ENCODE results near the gene TSEN34. TPM values are rescaled to one million over a fixed set of nuclear protein-coding genes. Genes with fewer than 3 reads are reported as not detected.
A peak's percentile ranks its signal among the peaks of the same experiment; 100 is the strongest.
"Not testable (repeated sequence)": the region's sequence is repeated elsewhere in the genome, so short reads cannot be mapped to it uniquely, and the experiment has no call there.

The TSEN34 gene
- total RNA-seq, 8 experiments from 2014 or later, result 29.7 to 69.7 (median 43.1) TPM

GRCh38 chr19:54222474-54223276 lies 31.6 kb downstream of the TSEN34 start, which contains the start of gene LILRB3:
TSS of gene LILRB3 (minus strand) at chr19:54223007. CDS start at chr19:54222976, 31 bp downstream.
- H3K27ac ChIP-seq; in situ Hi-C loops (cut with MboI; ENCODE audit: low pct_unique_long_range_greater_than_20kb in 2 of 9, low sequenced_read_pairs in 9 of 9, unreplicated experiment in 9 of 9); H3K4me1 ChIP-seq (replicated peaks in 1 of 2); H3K4me3 ChIP-seq: not testable (repeated sequence)
- 56 to 80% (median 70%) methylated on average over 2 to 11 of the region's 16 CpGs; no CpG with 5 or more reads in 4 of the 10 experiments for WGBS, 10 experiments
- ATAC-seq (replicated peaks in 6 of 8), result peak; percentile 18 to 72 (median 26)

GRCh38 chr19:54223277-54223936 lies 32.3 kb downstream of the TSEN34 start:
- H3K27ac ChIP-seq; in situ Hi-C loops (cut with MboI; ENCODE audit: low pct_unique_long_range_greater_than_20kb in 2 of 9, low sequenced_read_pairs in 9 of 9, unreplicated experiment in 9 of 9); H3K4me3 ChIP-seq; H3K4me1 ChIP-seq (replicated peaks in 1 of 2): not testable (repeated sequence)
- WGBS, 10 experiments, result 25 to 69% (median 49%) methylated on average over 2 to 10 of the region's 14 CpGs; no CpG with 5 or more reads in 6 of the 10 experiments
- peak in 5 of 8 experiments; percentile 10 to 82 (median 24) for ATAC-seq (replicated peaks in 6 of 8)

- H3K4me1 ChIP-seq (replicated peaks in 1 of 2); H3K27ac ChIP-seq; H3K4me3 ChIP-seq; in situ Hi-C loops (cut with MboI; ENCODE audit: low pct_unique_long_range_greater_than_20kb in 2 of 9, low sequenced_read_pairs in 9 of 9, unreplicated experiment in 9 of 9); ATAC-seq (replicated peaks in 6 of 8): not testable (repeated sequence)
- 100% methylated on average over 1 of the region's 5 CpGs; no CpG with 5 or more reads in 9 of the 10 experiments for WGBS, 10 experiments
These were observed 32.8 kb downstream of the TSEN34 start for GRCh38 chr19:54223937-54224281.

- H3K4me3 ChIP-seq; H3K27ac ChIP-seq; in situ Hi-C loops (cut with MboI; ENCODE audit: low pct_unique_long_range_greater_than_20kb in 2 of 9, low sequenced_read_pairs in 9 of 9, unreplicated experiment in 9 of 9); ATAC-seq (replicated peaks in 6 of 8); H3K4me1 ChIP-seq (replicated peaks in 1 of 2): not testable (repeated sequence)
- 77 to 94% (median 81%) methylated on average over 2 to 7 of the region's 10 CpGs; no CpG with 5 or more reads in 2 of the 10 experiments for WGBS, 10 experiments
These were observed 33.5 kb downstream of the TSEN34 start for GRCh38 chr19:54224619-54225018.

- Histone ChIP-seq H3K4me1 (replicated peaks in 1 of 2) (peaks cover 0 to 2% of the 10 kb centered on the region in 2 donors), H3K4me3 (no peak overlapping the region), H3K27ac (no peak overlapping the region)
- ATAC-seq (replicated peaks in 6 of 8), result no peak
- in situ Hi-C loops (cut with MboI; ENCODE audit: low pct_unique_long_range_greater_than_20kb in 2 of 9, low sequenced_read_pairs in 9 of 9, unreplicated experiment in 9 of 9), result no loop called here
- 33 to 100% (median 86%) methylated on average over 1 to 8 of the region's 8 CpGs; no CpG with 5 or more reads in 3 of the 10 experiments for WGBS, 10 experiments
These were observed 38.0 kb downstream of the TSEN34 start for GRCh38 chr19:54229146-54229545.

- in situ Hi-C loops (cut with MboI; ENCODE audit: low pct_unique_long_range_greater_than_20kb in 2 of 9, low sequenced_read_pairs in 9 of 9, unreplicated experiment in 9 of 9), result loop anchor here in 1 of 9 experiments (10.0 kb wide), 1 partner anchor 65 kb away; no protein-coding TSS in a partner anchor
- Histone ChIP-seq H3K4me1 (replicated peaks in 1 of 2) (peaks cover 0 to 2% of the 10 kb centered on the region in 2 donors), H3K27ac (no peak overlapping the region), H3K4me3 (no peak overlapping the region)
- ATAC-seq (replicated peaks in 6 of 8), result no peak
- WGBS, 10 experiments, result 51 to 94% (median 75%) methylated on average over 3 to 7 of the region's 7 CpGs
These were observed 38.9 kb downstream of the TSEN34 start for GRCh38 chr19:54230031-54230430.

GRCh38 chr19:54231077-54231931 lies 40.2 kb downstream of the TSEN34 start:
- in situ Hi-C loops (cut with MboI; ENCODE audit: low pct_unique_long_range_greater_than_20kb in 2 of 9, low sequenced_read_pairs in 9 of 9, unreplicated experiment in 9 of 9), result loop anchor here in 1 of 9 experiments (10.0 kb wide), 1 partner anchor 67 kb away; no protein-coding TSS in a partner anchor
- WGBS, 10 experiments, result 8 to 60% (median 29%) methylated on average over 1 to 19 of the region's 21 CpGs
- ATAC-seq (replicated peaks in 6 of 8), result peak; percentile 96 to 100 (median 98)
- Histone ChIP-seq H3K4me3 (peak overlapping the region in 1 of 5 donors; percentile 9), H3K4me1 (replicated peaks in 1 of 2) (peaks cover 0 to 2% of the 10 kb centered on the region in 2 donors), H3K27ac (no peak overlapping the region)

GRCh38 chr19:54233941-54234340 lies 42.8 kb downstream of the TSEN34 start:
- H3K4me1 ChIP-seq (replicated peaks in 1 of 2), result peaks cover 0 to 2% of the 10 kb centered on the region in 2 donors
- no peak for ATAC-seq (replicated peaks in 6 of 8)
- in situ Hi-C loops (cut with MboI; ENCODE audit: low pct_unique_long_range_greater_than_20kb in 2 of 9, low sequenced_read_pairs in 9 of 9, unreplicated experiment in 9 of 9), result loop anchor here in 1 of 9 experiments (10.0 kb wide), 1 partner anchor 69 kb away; no protein-coding TSS in a partner anchor
- no peak overlapping the region for H3K27ac ChIP-seq
- no peak overlapping the region for H3K4me3 ChIP-seq
- 8 to 67% (median 37%) methylated on average over 1 to 5 of the region's 5 CpGs; no CpG with 5 or more reads in 2 of the 10 experiments for WGBS, 10 experiments

- not testable (repeated sequence) for H3K27ac ChIP-seq; H3K4me3 ChIP-seq; H3K4me1 ChIP-seq (replicated peaks in 1 of 2)
- ATAC-seq (replicated peaks in 6 of 8), result peak; percentile 17 to 38 (median 32)
- 0 to 49% (median 34%) methylated on average over 1 to 5 of the region's 21 CpGs; no CpG with 5 or more reads in 6 of the 10 experiments for WGBS, 10 experiments
- in situ Hi-C loops (cut with MboI; ENCODE audit: low pct_unique_long_range_greater_than_20kb in 2 of 9, low sequenced_read_pairs in 9 of 9, unreplicated experiment in 9 of 9), result loop anchor here in 1 of 9 experiments (10.0 kb wide), 1 partner anchor 75 kb away; no protein-coding TSS in a partner anchor
These were observed 48.6 kb downstream of the TSEN34 start for GRCh38 chr19:54239491-54240371.

- not testable (repeated sequence) for H3K27ac ChIP-seq
- ATAC-seq (replicated peaks in 6 of 8), result peak in 3 of 8 experiments; percentile 6 to 26 (median 14)
- 8 to 25% methylated on average over 3 to 4 of the region's 22 CpGs; no CpG with 5 or more reads in 8 of the 10 experiments for WGBS, 10 experiments
These were observed 49.5 kb downstream of the TSEN34 start for GRCh38 chr19:54240372-54241336.

GRCh38 chr19:54242234-54242633 lies 51.1 kb downstream of the TSEN34 start:
- ATAC-seq (replicated peaks in 6 of 8); in situ Hi-C loops (cut with MboI; ENCODE audit: low pct_unique_long_range_greater_than_20kb in 2 of 9, low sequenced_read_pairs in 9 of 9, unreplicated experiment in 9 of 9); H3K27ac ChIP-seq; H3K4me1 ChIP-seq (replicated peaks in 1 of 2); H3K4me3 ChIP-seq: not testable (repeated sequence)
- no CpG with 5 or more reads among the region's 4 CpGs for WGBS, 10 experiments

More at GRCh38 chr19:54240372-54241336, 49.5 kb downstream of the TSEN34 start:
- H3K4me1 ChIP-seq (replicated peaks in 1 of 2); in situ Hi-C loops (cut with MboI; ENCODE audit: low pct_unique_long_range_greater_than_20kb in 2 of 9, low sequenced_read_pairs in 9 of 9, unreplicated experiment in 9 of 9); H3K4me3 ChIP-seq: not testable (repeated sequence)
